ENCODE data around the gene ACAA2. TPM values are rescaled to one million over a fixed set of nuclear protein-coding genes. Genes with fewer than 3 reads are reported as not detected.

Gene ACAA2
- total and polyA plus RNA-seq, 8 donors = 60.3 to 111 (median 88.1) TPM

- intact Hi-C loops (cut with DNase I) = no loop called here
- Histone ChIP-seq H3K9me3 (no peaks in the 10 kb centered on the region), H3K4me1 (no peaks in the 10 kb centered on the region), H3K4me3 (no peak overlapping the region), H3K36me3 (peaks cover 0 to 2% of the 10 kb centered on the region in 2 donors), H3K27ac (no peak overlapping the region), H3K27me3 (no peaks in the 10 kb centered on the region)
- ATAC-seq (no peak), DNase-seq (no peak)
- TF ChIP-seq CTCF (IDR thresholded peaks at IDR 0.05) = no peak
Observed at GRCh38 chr18:49846361-49846662, 33.0 kb upstream of the ACAA2 start.

GRCh38 chr18:49845629-49846360 lies 32.5 kb upstream of the ACAA2 start:
- H3K36me3 ChIP-seq = peaks cover 0 to 8% of the 10 kb centered on the region in 2 donors
- intact Hi-C loops (cut with DNase I) = no loop called here
- H3K27me3 ChIP-seq = no peaks in the 10 kb centered on the region
- H3K9me3 ChIP-seq = no peaks in the 10 kb centered on the region
- DNase-seq (no peak), ATAC-seq (no peak)
- no peak for TF ChIP-seq CTCF (IDR thresholded peaks at IDR 0.05)
- H3K27ac ChIP-seq = no peak overlapping the region
- H3K4me3 ChIP-seq = no peak overlapping the region
- no peaks in the 10 kb centered on the region for H3K4me1 ChIP-seq

GRCh38 chr18:49844903-49845302 lies 31.6 kb upstream of the ACAA2 start:
- Histone ChIP-seq H3K27me3 (no peaks in the 10 kb centered on the region), H3K4me3 (no peak overlapping the region), H3K36me3 (peaks cover 0 to 9% of the 10 kb centered on the region in 2 donors), H3K4me1 (no peaks in the 10 kb centered on the region), H3K27ac (no peak overlapping the region), H3K9me3 (no peaks in the 10 kb centered on the region)
- DNase-seq = no peak
- no peak for TF ChIP-seq CTCF (IDR thresholded peaks at IDR 0.05)
- intact Hi-C loops (cut with DNase I) = no loop called here
- no peak for ATAC-seq

- Histone ChIP-seq H3K4me3 (no peak overlapping the region), H3K27me3 (no peaks in the 10 kb centered on the region), H3K27ac (no peak overlapping the region), H3K4me1 (no peaks in the 10 kb centered on the region), H3K36me3 (peaks cover 0 to 13% of the 10 kb centered on the region in 2 donors), H3K9me3 (no peaks in the 10 kb centered on the region)
- DNase-seq = no peak
- intact Hi-C loops (cut with DNase I) = no loop called here
- ATAC-seq = no peak
- TF ChIP-seq CTCF (IDR thresholded peaks at IDR 0.05) = no peak
Observed at GRCh38 chr18:49843778-49844625, 30.7 kb upstream of the ACAA2 start.

- no peaks in the 10 kb centered on the region for H3K27me3 ChIP-seq
- no peaks in the 10 kb centered on the region for H3K4me1 ChIP-seq
- intact Hi-C loops (cut with DNase I) = no loop called here
Observed at GRCh38 chr18:49843131-49843530, 29.8 kb upstream of the ACAA2 start.

More at GRCh38 chr18:49843131-49843530, 29.8 kb upstream of the ACAA2 start:
- Histone ChIP-seq H3K36me3 (peaks cover 0 to 13% of the 10 kb centered on the region in 2 donors), H3K9me3 (no peaks in the 10 kb centered on the region), H3K4me3 (no peak overlapping the region), H3K27ac (no peak overlapping the region)
- no peak for TF ChIP-seq CTCF (IDR thresholded peaks at IDR 0.05)
- no peak for DNase-seq
- no peak for ATAC-seq

Measured in left lung (tissue), 10 donors.